Small intestine (tissue), 7 donors: ENCODE measurements around the gene ADCY7. TPM values are rescaled to one million over a fixed set of nuclear protein-coding genes. Genes with fewer than 3 reads are reported as not detected.

Experiments
- DNase-seq, 2 donors: peaks; one replicate each; pipeline versions ENCODE4 v3.0.0 to v3.0.0-alpha.2; 2013
- FAIRE-seq: peaks from 2 replicates; lab custom pipeline; 2012; peaks lifted over from hg19 to GRCh38; lab: Jason Lieb, UNC
- H3K27ac ChIP-seq, 3 donors: one replicate each; pipeline ENCODE4 v1.5.1; 2013; ENCODE audit warnings: low read length in 2 of 3, mild to moderate bottlenecking in 2 of 3, control low read depth in 1 of 3, inconsistent platforms in 1 of 3, low read depth in 1 of 3, moderate library complexity in 1 of 3
- H3K27me3 ChIP-seq, 3 donors: one replicate each; pipeline ENCODE4 v1.6.1; 2013; ENCODE audit warnings: low read length in 3 of 3, inconsistent platforms in 1 of 3; ENCODE audit not compliant: control insufficient read depth in 3 of 3, insufficient read depth in 3 of 3
- H3K36me3 ChIP-seq, 3 donors: one replicate each; pipeline ENCODE4 v1.6.1; 2013; ENCODE audit warnings: low read length in 3 of 3, inconsistent platforms in 1 of 3, low read depth in 1 of 3, mild to moderate bottlenecking in 1 of 3, moderate library complexity in 1 of 3; ENCODE audit not compliant: control insufficient read depth in 3 of 3, insufficient read depth in 2 of 3
- H3K4me1 ChIP-seq, 3 donors: one replicate each; pipeline ENCODE4 v1.6.1; 2013; ENCODE audit warnings: low read length in 2 of 3, inconsistent platforms in 1 of 3, low read depth in 1 of 3, mild to moderate bottlenecking in 1 of 3, moderate library complexity in 1 of 3; ENCODE audit not compliant: control insufficient read depth in 3 of 3, insufficient read depth in 2 of 3
- H3K4me3 ChIP-seq, 3 donors: one replicate each; pipeline ENCODE4 v1.5.1; 2013; ENCODE audit warnings: low read length in 3 of 3, control low read depth in 1 of 3, inconsistent platforms in 1 of 3, low read depth in 1 of 3, mild to moderate bottlenecking in 1 of 3, moderate library complexity in 1 of 3
- H3K9me3 ChIP-seq, 2 donors: one replicate each; pipeline ENCODE4 v1.6.1; 2013; ENCODE audit warnings: low read depth in 1 of 2, low read length in 1 of 2; ENCODE audit not compliant: control insufficient read depth in 2 of 2, insufficient read depth in 1 of 2
- WGBS, 3 donors: extraction: QIAGEN DNeasy Blood & Tissue Kit; methylation state at CpG; one replicate each; pipeline ENCODE4 v1.1.7; 2013; 5-methylcytosine and 5-hydroxymethylcytosine counted together
- polyA plus RNA-seq, 4 donors: library from polyadenylated mRNA; stranded (reverse) in 3 of 4; unstranded in 1 of 4; fragments of 200-250 nt in 3 of 4; fragments of 120-200 nt in 1 of 4; gene quantifications; one replicate each; pipeline versions ENCODE4 v1.2.1 to v1.2.3, GENCODE V29; 2013
- donor health status: healthy with polysubstance abuse.
- donor health status: control.
- donor health status: control.
- donor health status: Bipolar disorder and iron deficiency.
- donor health status: healthy.

ADCY7 gene
- polyA plus RNA-seq, 4 donors, result 0.45 to 7.3 (median 3.4) TPM

DNA sequence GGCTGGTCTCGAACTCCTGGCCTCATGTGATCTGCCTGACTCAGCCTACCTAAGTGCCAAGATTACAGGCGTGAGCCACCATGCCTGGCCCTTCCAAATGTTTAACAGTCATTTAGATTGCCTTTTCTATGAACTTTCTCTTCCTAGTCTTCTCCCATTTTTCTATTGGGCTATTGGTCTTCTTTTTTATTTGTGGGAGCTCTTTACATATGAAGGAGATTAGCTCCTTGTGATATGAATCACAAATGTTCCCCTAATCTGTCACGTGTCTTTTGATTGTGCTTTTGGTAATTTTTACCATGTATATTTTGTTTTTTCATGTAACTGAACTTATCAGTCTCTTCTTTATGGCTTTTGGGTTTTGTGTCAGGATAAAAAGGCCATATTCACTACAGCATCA lies 11.9 kb downstream of the ADCY7 start:
- no peaks in the 10 kb centered on the region for H3K36me3 ChIP-seq
- 57 to 71% (median 57%) methylated on average over 3 of the region's 3 CpGs for whole genome bisulfite sequencing, 3 donors
- FAIRE-seq (no peak), DNase-seq (no peak)
- H3K4me1 ChIP-seq, result peaks cover 2 to 9% (median 2%) of the 10 kb centered on the region in 3 donors
- no peak overlapping the region for H3K4me3 ChIP-seq
- H3K27ac ChIP-seq, result no peak overlapping the region
- peaks cover 0 to 2% of the 10 kb centered on the region in 2 donors for H3K9me3 ChIP-seq
- no peaks in the 10 kb centered on the region for H3K27me3 ChIP-seq

DNA sequence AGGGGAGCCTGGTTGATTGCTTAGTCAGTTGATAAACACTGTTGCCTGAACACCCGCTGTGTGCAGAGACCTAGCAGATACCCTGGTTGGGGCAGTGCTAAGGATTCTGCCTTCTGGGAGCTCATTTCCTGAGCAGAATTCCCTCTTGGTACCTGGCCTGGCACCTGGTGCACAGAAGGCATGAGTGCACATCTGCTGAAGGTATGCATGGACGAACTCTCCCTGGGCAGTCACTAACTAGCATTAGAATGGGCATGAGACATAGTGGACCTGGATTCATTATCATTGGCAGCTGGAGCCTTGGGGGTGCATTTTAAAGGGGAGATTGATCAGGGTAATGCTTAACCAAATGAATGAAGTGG lies 13.1 kb downstream of the ADCY7 start:
- Histone ChIP-seq H3K27ac (no peak overlapping the region), H3K9me3 (peaks cover 0 to 2% of the 10 kb centered on the region in 2 donors), H3K4me1 (peaks cover 2 to 9% (median 9%) of the 10 kb centered on the region in 3 donors), H3K27me3 (no peaks in the 10 kb centered on the region), H3K36me3 (no peaks in the 10 kb centered on the region), H3K4me3 (no peak overlapping the region)
- FAIRE-seq (no peak), DNase-seq (no peak)
- WGBS, 3 donors, result 64 to 76% (median 68%) methylated on average over 2 of the region's 2 CpGs

DNA sequence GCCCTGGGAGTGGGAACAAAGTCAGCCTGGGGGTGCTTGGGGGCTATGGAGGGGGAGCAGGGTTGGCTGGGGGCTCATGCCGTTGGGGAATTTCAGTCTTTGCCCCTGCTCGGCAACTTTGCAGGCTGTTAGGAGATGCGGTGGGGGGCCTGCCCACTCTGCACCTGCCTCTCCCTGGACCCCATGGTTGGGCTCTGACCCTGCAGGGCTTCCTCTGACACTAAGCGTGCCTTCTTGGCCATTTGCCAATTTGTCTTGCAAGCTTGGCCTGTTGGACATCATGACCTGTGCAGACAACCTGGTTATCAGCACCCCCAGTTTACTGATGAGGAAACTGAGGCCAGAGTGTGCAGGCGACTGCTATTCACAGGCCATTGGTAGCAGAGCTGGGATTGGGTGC lies 14.6 kb downstream of the ADCY7 start:
- no peaks in the 10 kb centered on the region for H3K36me3 ChIP-seq
- H3K27ac ChIP-seq, result no peak overlapping the region
- H3K9me3 ChIP-seq, result peaks cover 0 to 2% of the 10 kb centered on the region in 2 donors
- no peak overlapping the region for H3K4me3 ChIP-seq
- WGBS, 3 donors, result 60 to 80% (median 67%) methylated on average over 5 of the region's 5 CpGs
- DNase-seq (no peak), FAIRE-seq (no peak)
- H3K27me3 ChIP-seq, result no peaks in the 10 kb centered on the region
- peaks cover 2 to 9% (median 9%) of the 10 kb centered on the region in 3 donors for H3K4me1 ChIP-seq

DNA sequence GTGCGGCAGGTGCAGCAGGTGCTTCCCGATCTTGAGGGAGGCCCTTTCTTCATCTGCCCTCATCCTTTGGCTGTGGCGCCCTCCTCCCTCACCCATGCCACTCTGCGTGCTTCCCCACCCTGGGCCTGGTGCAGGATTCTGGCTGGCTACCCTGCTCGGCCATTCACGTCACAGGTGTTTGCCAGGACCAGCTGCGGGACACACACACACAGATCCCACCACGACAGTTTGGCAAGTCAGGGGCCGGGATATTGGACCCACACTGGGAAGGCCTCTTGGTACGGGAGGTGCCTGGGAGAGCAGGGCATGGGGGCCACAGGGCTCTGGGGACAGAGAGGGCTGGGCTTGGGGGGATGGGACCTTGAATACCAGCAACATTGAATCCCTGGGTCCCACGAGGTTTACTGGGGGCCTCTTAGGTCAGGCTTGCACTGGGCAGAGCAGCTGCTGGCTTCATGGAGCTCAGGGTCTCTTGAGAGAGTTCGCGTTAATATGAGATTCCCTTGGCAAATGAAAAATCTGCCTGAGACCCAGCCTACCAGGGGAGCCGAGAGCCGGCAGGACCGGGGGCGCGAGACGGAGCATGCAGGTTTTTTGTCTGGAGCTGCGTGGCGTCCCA lies 15.1 kb downstream of the ADCY7 start:
- H3K9me3 ChIP-seq, result peaks cover 0 to 6% of the 10 kb centered on the region in 2 donors
- H3K36me3 ChIP-seq, result peaks cover 0 to 3% (median 0%) of the 10 kb centered on the region in 3 donors
- no peak for DNase-seq
- H3K27me3 ChIP-seq, result no peaks in the 10 kb centered on the region
- no peak overlapping the region for H3K4me3 ChIP-seq
- peak overlapping the region in 1 of 3 donors; percentile 33 for H3K27ac ChIP-seq
- WGBS, 3 donors, result 55 to 67% (median 62%) methylated on average over 20 to 21 of the region's 21 CpGs
- FAIRE-seq, result no peak
- H3K4me1 ChIP-seq, result peaks cover 2 to 9% (median 9%) of the 10 kb centered on the region in 3 donors

DNA sequence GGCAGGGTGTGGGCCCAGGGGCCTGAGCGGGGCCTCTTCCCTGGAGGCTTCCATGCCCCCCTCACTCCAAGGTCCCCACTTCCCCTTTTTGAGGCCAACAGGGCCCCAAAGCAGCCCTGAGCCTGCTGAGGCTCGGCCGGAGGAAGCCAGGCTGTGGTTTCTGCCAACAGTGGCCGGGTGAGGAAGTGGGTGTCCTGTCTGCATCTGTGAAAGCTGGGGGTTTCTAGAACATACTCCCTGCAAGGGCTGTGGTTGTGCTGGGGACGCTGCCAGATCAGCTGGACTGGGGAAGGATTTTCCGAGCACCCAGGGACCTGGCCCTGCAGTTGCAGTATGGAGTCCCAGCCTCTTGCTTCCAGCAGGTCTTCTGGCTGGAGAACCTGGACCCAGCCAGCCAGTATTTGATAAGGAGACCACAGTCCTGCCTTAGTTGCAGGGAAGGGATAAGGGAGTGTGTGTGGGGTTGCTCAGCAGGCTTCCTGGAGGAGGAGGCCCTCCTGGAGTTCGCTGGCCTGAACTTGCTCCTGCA lies 15.7 kb downstream of the ADCY7 start:
- 50 to 86% (median 71%) methylated on average over 7 of the region's 7 CpGs for WGBS, 3 donors
- DNase-seq, result peak in 1 of 2 donors; percentile 53
- H3K27ac ChIP-seq, result peak overlapping the region in 1 of 3 donors; percentile 11
- H3K4me3 ChIP-seq, result no peak overlapping the region
- peaks cover 0 to 9% of the 10 kb centered on the region in 2 donors for H3K9me3 ChIP-seq
- peaks cover 2 to 9% (median 9%) of the 10 kb centered on the region in 3 donors for H3K4me1 ChIP-seq
- H3K36me3 ChIP-seq, result peaks cover 0 to 3% (median 0%) of the 10 kb centered on the region in 3 donors
- H3K27me3 ChIP-seq, result no peaks in the 10 kb centered on the region
- no peak for FAIRE-seq

DNA sequence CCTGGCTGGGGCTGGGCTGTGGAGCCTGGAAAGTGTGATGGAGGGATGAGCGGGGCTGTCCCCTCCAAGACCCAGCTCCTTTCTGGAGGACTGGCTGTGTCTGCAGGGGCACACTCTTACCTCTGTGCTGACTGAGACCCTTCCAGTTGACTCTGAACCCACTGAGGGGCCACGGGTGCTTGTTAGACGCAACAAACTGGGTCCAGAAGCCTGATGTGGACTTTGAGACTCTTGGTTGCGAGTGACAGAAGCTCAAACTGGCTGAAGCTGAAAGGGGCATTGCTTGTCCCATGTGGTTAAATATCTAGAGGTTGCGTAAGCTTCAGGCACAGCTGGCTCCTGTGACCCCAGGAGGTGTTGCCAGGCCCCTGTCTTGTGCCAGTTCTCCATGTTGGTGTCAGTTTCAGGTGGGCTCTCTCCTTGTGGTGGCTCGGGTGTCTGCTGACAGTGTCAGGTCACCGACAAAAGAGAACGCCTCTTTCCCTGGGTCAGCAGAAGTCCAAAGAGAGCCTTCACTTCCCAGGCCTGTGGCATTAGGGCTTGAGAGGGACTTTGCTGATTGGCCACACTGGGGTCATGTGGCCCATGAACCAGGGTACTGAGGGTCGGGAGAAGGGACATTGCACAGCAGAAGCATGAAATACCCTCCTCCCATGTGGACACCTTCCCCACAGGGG lies 16.7 kb downstream of the ADCY7 start:
- H3K4me3 ChIP-seq, result no peak overlapping the region
- 58 to 74% (median 64%) methylated on average over 9 of the region's 9 CpGs for WGBS, 3 donors
- H3K9me3 ChIP-seq, result peaks cover 0 to 9% of the 10 kb centered on the region in 2 donors
- H3K27ac ChIP-seq, result no peak overlapping the region
- H3K27me3 ChIP-seq, result no peaks in the 10 kb centered on the region
- DNase-seq, result peak in 1 of 2 donors; percentile 72
- peaks cover 0 to 3% (median 0%) of the 10 kb centered on the region in 3 donors for H3K36me3 ChIP-seq
- no peak for FAIRE-seq
- H3K4me1 ChIP-seq, result peaks cover 2 to 9% (median 9%) of the 10 kb centered on the region in 3 donors

DNA sequence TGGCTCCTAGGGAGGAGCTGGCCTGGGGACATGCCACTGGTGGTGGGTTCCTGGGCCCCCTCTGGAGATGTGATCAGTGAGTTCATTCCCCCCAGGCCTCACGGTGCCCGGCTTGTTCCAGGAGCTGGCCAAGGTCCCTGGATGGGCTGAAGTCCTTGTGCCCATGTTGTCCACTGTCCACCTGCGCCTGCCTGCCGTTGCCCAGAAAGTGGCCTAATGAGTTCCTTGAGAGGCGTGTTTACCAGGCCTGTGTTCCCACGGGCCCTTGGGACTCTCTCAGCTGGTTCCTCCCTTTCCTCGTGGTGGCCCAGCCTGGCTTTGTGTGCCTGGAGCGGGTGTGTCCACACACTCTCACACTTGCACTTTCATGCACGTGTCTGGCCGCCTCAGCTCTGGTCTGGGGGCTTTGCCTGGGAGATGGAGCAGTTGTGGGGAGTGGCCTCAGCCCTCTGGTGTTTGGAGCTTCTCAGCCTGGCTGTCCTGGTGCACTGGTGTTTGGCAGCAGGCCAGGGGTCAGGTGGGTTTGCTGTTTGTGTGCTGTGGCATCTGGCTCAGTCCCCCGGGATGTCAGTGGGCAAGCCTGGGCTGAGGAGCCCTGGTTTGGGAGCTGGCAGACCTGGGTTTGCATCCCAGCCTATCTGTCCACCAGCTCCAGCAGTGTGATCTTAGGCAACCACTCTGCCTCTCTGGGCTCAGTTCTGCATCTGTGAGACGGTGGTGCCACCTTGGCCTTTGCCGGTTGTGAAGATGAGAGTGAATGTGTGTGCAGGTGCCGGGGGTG lies 18.0 kb downstream of the ADCY7 start:
- H3K4me1 ChIP-seq, result peaks cover 2 to 9% (median 9%) of the 10 kb centered on the region in 3 donors
- H3K9me3 ChIP-seq, result peaks cover 0 to 9% of the 10 kb centered on the region in 2 donors
- H3K27ac ChIP-seq, result no peak overlapping the region
- no peaks in the 10 kb centered on the region for H3K27me3 ChIP-seq
- peaks cover 0 to 3% (median 0%) of the 10 kb centered on the region in 3 donors for H3K36me3 ChIP-seq
- WGBS, 3 donors, result 49 to 59% (median 49%) methylated on average over 14 of the region's 14 CpGs
- FAIRE-seq, result no peak
- no peak overlapping the region for H3K4me3 ChIP-seq
- peak; percentile 27 to 34 for DNase-seq

DNA sequence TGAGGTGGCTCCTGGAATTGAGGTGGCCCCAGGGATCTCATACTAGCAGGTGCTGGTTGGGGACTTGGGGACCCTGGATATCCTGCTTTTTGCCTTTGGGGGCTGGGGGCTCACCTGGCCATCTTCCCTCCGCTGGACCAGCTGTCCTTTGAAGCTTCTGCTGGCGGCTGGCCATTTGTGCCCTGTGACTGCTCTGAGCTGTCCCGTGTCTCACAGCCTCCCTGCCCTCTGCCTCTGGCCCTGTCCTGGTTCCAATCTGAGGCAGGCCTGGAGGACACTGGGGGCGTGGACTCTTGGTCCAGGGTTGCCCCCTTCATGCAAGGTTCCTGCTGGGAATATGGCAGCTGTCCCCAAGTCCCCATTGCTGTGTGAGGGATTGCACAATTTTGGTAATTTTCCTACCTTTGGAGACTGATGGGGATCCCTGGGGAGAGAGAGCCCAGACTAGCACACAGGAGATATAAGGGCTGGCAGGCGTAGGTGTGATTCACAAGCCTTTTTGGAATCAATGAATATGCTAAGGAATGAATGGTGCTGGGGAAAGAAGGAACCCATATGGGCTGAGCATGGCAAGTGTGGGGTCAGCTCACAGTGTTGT lies 19.2 kb downstream of the ADCY7 start:
- Histone ChIP-seq H3K27ac (no peak overlapping the region), H3K36me3 (peaks cover 0 to 3% (median 0%) of the 10 kb centered on the region in 3 donors), H3K9me3 (peaks cover 0 to 9% of the 10 kb centered on the region in 2 donors), H3K27me3 (no peaks in the 10 kb centered on the region), H3K4me3 (no peak overlapping the region), H3K4me1 (peaks cover 2 to 9% (median 9%) of the 10 kb centered on the region in 3 donors)
- WGBS, 3 donors, result 49 to 69% (median 66%) methylated on average over 4 to 5 of the region's 5 CpGs
- FAIRE-seq (no peak), DNase-seq (no peak)
